HG02981 (cell line): ENCODE data around the gene DCANP1.

Experiments used
- ATAC-seq: cut with Tn5 transposase; IDR thresholded peaks from one replicate; pipeline ENCODE4 v1.9.1; 2021; ENCODE audit warnings: mild to moderate bottlenecking, moderate library complexity; ENCODE audit not compliant: unreplicated experiment

Gene DCANP1

GRCh38 chr5:135426102-135427082, 20.8 kb downstream of the DCANP1 start:
- ATAC-seq, result peak; percentile 95

- no peak for ATAC-seq
Measured at GRCh38 chr5:135425641-135426040, 21.5 kb downstream of the DCANP1 start.

GRCh38 chr5:135423846-135424168, 23.3 kb downstream of the DCANP1 start:
- ATAC-seq, result no peak

- no peak for ATAC-seq
Measured at GRCh38 chr5:135423146-135423845, 23.9 kb downstream of the DCANP1 start.

- no peak for ATAC-seq
Measured at GRCh38 chr5:135422419-135422818, 24.7 kb downstream of the DCANP1 start.

- ATAC-seq, result no peak
Measured at GRCh38 chr5:135417083-135417482, 30.1 kb downstream of the DCANP1 start.

- no peak for ATAC-seq
Measured at GRCh38 chr5:135405082-135405481, 42.1 kb downstream of the DCANP1 start.

- ATAC-seq, result no peak
Measured at GRCh38 chr5:135402031-135402430, 45.1 kb downstream of the DCANP1 start.

GRCh38 chr5:135400866-135401265, 46.3 kb downstream of the DCANP1 start:
- no peak for ATAC-seq

GRCh38 chr5:135399794-135400542, 47.2 kb downstream of the DCANP1 start:
- no peak for ATAC-seq

- ATAC-seq, result peak; percentile 83
Measured at GRCh38 chr5:135398855-135399793, 48.0 kb downstream of the DCANP1 start, which contains the start of gene MACROH2A1. Gene MACROH2A1 (minus strand): TSS chr5:135399231. CDS start chr5:135389093, 10,138 bp downstream.

GRCh38 chr5:135398160-135398854, 48.8 kb downstream of the DCANP1 start:
- peak; percentile 32 for ATAC-seq

- no peak for ATAC-seq
Measured at GRCh38 chr5:135397084-135397483, 50.1 kb downstream of the DCANP1 start.

- no peak for ATAC-seq
Measured at GRCh38 chr5:135396459-135397055, 50.6 kb downstream of the DCANP1 start.

- no peak for ATAC-seq
Measured at GRCh38 chr5:135395866-135396265, 51.3 kb downstream of the DCANP1 start.

- ATAC-seq, result no peak
Measured at GRCh38 chr5:135395451-135395850, 51.7 kb downstream of the DCANP1 start.
